ENCODE measurements around the gene CSK. TPM values are rescaled to one million over a fixed set of nuclear protein-coding genes. Genes with fewer than 3 reads are reported as not detected.

CSK gene
- total RNA-seq, 1 experiment from 2014 or later: 23.2 TPM

GRCh38 chr15:74763416-74763815, 18.5 kb upstream of the CSK start:
- no peak overlapping the region for H3K27ac ChIP-seq
- no peaks in the 10 kb centered on the region for H3K4me1 ChIP-seq
- H3K27me3 ChIP-seq: peaks cover 19% of the 10 kb centered on the region
- H3K9me3 ChIP-seq (replicated peaks): no peaks in the 10 kb centered on the region
- no peaks in the 10 kb centered on the region for H3K36me3 ChIP-seq
- H3K4me3 ChIP-seq: no peak overlapping the region
- no peak for DNase-seq

GRCh38 chr15:74767167-74768098, 14.4 kb upstream of the CSK start:
- Histone ChIP-seq H3K27me3 (peaks cover 9% of the 10 kb centered on the region), H3K9me3 (replicated peaks) (no peaks in the 10 kb centered on the region), H3K27ac (no peak overlapping the region), H3K4me3 (no peak overlapping the region), H3K4me1 (peaks cover 3% of the 10 kb centered on the region; the same call in 1 of the 2 replicates), H3K36me3 (no peaks in the 10 kb centered on the region)
- no peak for DNase-seq

- H3K27me3 ChIP-seq: peaks cover 7% of the 10 kb centered on the region
- H3K4me3 ChIP-seq: no peak overlapping the region; the same call in 1 of the 2 replicates
- no peaks in the 10 kb centered on the region for H3K36me3 ChIP-seq
- DNase-seq: no peak
- H3K9me3 ChIP-seq (replicated peaks): no peaks in the 10 kb centered on the region
- no peak overlapping the region for H3K27ac ChIP-seq
- peaks cover 3% of the 10 kb centered on the region; the same call in 1 of the 2 replicates for H3K4me1 ChIP-seq
These were observed 13.6 kb upstream of the CSK start for GRCh38 chr15:74768099-74768770.

GRCh38 chr15:74768771-74769342, 13.0 kb upstream of the CSK start:
- DNase-seq: peak; percentile 65 to 76
- Histone ChIP-seq H3K36me3 (no peaks in the 10 kb centered on the region), H3K27ac (no peak overlapping the region), H3K4me1 (peaks cover 3% of the 10 kb centered on the region; the same call in 1 of the 2 replicates), H3K27me3 (peaks cover under 1% of the 10 kb centered on the region; the same call in 1 of the 2 replicates), H3K4me3 (no peak overlapping the region; the same call in 1 of the 2 replicates), H3K9me3 (replicated peaks) (no peaks in the 10 kb centered on the region)

- Histone ChIP-seq H3K9me3 (replicated peaks) (no peaks in the 10 kb centered on the region), H3K4me1 (peaks cover 3% of the 10 kb centered on the region; the same call in 1 of the 2 replicates), H3K27me3 (no peaks in the 10 kb centered on the region), H3K36me3 (no peaks in the 10 kb centered on the region), H3K4me3 (no peak overlapping the region), H3K27ac (no peak overlapping the region)
- no peak for DNase-seq
These were observed 12.3 kb upstream of the CSK start for GRCh38 chr15:74769463-74770025.

- no peaks in the 10 kb centered on the region for H3K27me3 ChIP-seq
- no peaks in the 10 kb centered on the region for H3K9me3 ChIP-seq (replicated peaks)
- peaks cover 3% of the 10 kb centered on the region; the same call in 1 of the 2 replicates for H3K4me1 ChIP-seq
- no peak for DNase-seq
- no peak overlapping the region for H3K4me3 ChIP-seq
- H3K36me3 ChIP-seq: no peaks in the 10 kb centered on the region
- no peak overlapping the region for H3K27ac ChIP-seq
These were observed 11.5 kb upstream of the CSK start for GRCh38 chr15:74770211-74770903.

- H3K27me3 ChIP-seq: no peaks in the 10 kb centered on the region
- no peaks in the 10 kb centered on the region for H3K36me3 ChIP-seq
- H3K9me3 ChIP-seq (replicated peaks): no peaks in the 10 kb centered on the region
- H3K4me3 ChIP-seq: no peak overlapping the region
- peaks cover 22% of the 10 kb centered on the region for H3K4me1 ChIP-seq
- no peak for DNase-seq
- no peak overlapping the region for H3K27ac ChIP-seq
These were observed 8.6 kb upstream of the CSK start for GRCh38 chr15:74773329-74773728.

GRCh38 chr15:74773731-74774252, 8.1 kb upstream of the CSK start:
- H3K9me3 ChIP-seq (replicated peaks): no peaks in the 10 kb centered on the region
- no peaks in the 10 kb centered on the region for H3K36me3 ChIP-seq
- H3K27me3 ChIP-seq: no peaks in the 10 kb centered on the region
- no peak for DNase-seq
- no peak overlapping the region for H3K27ac ChIP-seq
- no peak overlapping the region for H3K4me3 ChIP-seq
- H3K4me1 ChIP-seq: peaks cover 22% of the 10 kb centered on the region

GRCh38 chr15:74775132-74775562, 6.7 kb upstream of the CSK start:
- Histone ChIP-seq H3K9me3 (replicated peaks) (no peaks in the 10 kb centered on the region), H3K4me1 (peaks cover 27% of the 10 kb centered on the region), H3K36me3 (no peaks in the 10 kb centered on the region), H3K4me3 (no peak overlapping the region), H3K27me3 (no peaks in the 10 kb centered on the region), H3K27ac (no peak overlapping the region)
- DNase-seq: no peak

- H3K4me3 ChIP-seq: no peak overlapping the region
- no peak for DNase-seq
- H3K4me1 ChIP-seq: peaks cover 34% of the 10 kb centered on the region
- no peaks in the 10 kb centered on the region for H3K36me3 ChIP-seq
- no peaks in the 10 kb centered on the region for H3K27me3 ChIP-seq
- no peaks in the 10 kb centered on the region for H3K9me3 ChIP-seq (replicated peaks)
- no peak overlapping the region for H3K27ac ChIP-seq
These were observed 6.0 kb upstream of the CSK start for GRCh38 chr15:74775894-74776293.

- Histone ChIP-seq H3K9me3 (replicated peaks) (no peaks in the 10 kb centered on the region), H3K27me3 (no peaks in the 10 kb centered on the region), H3K4me3 (no peak overlapping the region), H3K4me1 (peaks cover 39% of the 10 kb centered on the region), H3K27ac (no peak overlapping the region), H3K36me3 (no peaks in the 10 kb centered on the region)
- peak; percentile 79 to 87 for DNase-seq
These were observed 4.8 kb upstream of the CSK start for GRCh38 chr15:74776821-74777768.

GRCh38 chr15:74777769-74778598, 3.9 kb upstream of the CSK start:
- no peaks in the 10 kb centered on the region for H3K9me3 ChIP-seq (replicated peaks)
- H3K27ac ChIP-seq: no peak overlapping the region
- peaks cover 39% of the 10 kb centered on the region for H3K4me1 ChIP-seq
- H3K27me3 ChIP-seq: no peaks in the 10 kb centered on the region
- H3K4me3 ChIP-seq: no peak overlapping the region
- DNase-seq: no peak
- H3K36me3 ChIP-seq: no peaks in the 10 kb centered on the region
